Measurements from ENCODE around the gene ADGRG7.
"Not testable (repeated sequence)": the region's sequence is repeated elsewhere in the genome, so short reads cannot be mapped to it uniquely, and the experiment has no call there.

The ADGRG7 gene, protein sequence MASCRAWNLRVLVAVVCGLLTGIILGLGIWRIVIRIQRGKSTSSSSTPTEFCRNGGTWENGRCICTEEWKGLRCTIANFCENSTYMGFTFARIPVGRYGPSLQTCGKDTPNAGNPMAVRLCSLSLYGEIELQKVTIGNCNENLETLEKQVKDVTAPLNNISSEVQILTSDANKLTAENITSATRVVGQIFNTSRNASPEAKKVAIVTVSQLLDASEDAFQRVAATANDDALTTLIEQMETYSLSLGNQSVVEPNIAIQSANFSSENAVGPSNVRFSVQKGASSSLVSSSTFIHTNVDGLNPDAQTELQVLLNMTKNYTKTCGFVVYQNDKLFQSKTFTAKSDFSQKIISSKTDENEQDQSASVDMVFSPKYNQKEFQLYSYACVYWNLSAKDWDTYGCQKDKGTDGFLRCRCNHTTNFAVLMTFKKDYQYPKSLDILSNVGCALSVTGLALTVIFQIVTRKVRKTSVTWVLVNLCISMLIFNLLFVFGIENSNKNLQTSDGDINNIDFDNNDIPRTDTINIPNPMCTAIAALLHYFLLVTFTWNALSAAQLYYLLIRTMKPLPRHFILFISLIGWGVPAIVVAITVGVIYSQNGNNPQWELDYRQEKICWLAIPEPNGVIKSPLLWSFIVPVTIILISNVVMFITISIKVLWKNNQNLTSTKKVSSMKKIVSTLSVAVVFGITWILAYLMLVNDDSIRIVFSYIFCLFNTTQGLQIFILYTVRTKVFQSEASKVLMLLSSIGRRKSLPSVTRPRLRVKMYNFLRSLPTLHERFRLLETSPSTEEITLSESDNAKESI

GRCh38 chr3:100609305-100609704, at the start of gene ADGRG7:
ADGRG7 (plus strand) TSS chr3:100609601; CDS start chr3:100609857, 256 bp downstream.
- ATAC-seq (no peak), DNase-seq (no peak)

- no peak for DNase-seq
- ATAC-seq: no peak
Measured at GRCh38 chr3:100560426-100560825, 49.0 kb upstream of the ADGRG7 start.

- no peak for DNase-seq
- ATAC-seq: no peak
Measured at GRCh38 chr3:100561459-100562158, 47.8 kb upstream of the ADGRG7 start.

- ATAC-seq: no peak
- DNase-seq: no peak
Measured at GRCh38 chr3:100562224-100562857, 47.1 kb upstream of the ADGRG7 start.

GRCh38 chr3:100563228-100563627, 46.2 kb upstream of the ADGRG7 start:
- ATAC-seq: no peak
- DNase-seq: no peak

- no peak for DNase-seq
- ATAC-seq: no peak
Measured at GRCh38 chr3:100563652-100564211, 45.7 kb upstream of the ADGRG7 start.

GRCh38 chr3:100570811-100571210, 38.6 kb upstream of the ADGRG7 start:
- DNase-seq (no peak), ATAC-seq (no peak)

DNA sequence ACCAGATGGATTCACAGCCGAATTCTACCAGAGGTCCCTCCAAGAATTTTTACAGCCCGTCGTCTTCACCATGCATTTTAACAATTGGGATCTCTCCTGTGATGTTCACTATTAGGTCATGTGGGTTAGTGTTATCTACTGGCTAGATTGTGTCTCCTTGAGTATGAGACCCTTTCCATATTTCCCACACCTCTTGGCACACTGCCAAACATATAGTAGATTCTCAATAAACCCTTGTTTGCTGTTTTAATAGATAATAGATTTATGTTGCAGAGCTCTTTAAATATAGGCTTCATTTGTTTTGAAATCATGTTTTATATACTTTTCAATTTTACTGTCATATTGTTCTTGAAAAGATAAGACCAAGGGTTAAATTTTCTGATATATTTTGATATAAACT, 34.9 kb upstream of the ADGRG7 start:
- DNase-seq: no peak
- no peak for ATAC-seq

DNA sequence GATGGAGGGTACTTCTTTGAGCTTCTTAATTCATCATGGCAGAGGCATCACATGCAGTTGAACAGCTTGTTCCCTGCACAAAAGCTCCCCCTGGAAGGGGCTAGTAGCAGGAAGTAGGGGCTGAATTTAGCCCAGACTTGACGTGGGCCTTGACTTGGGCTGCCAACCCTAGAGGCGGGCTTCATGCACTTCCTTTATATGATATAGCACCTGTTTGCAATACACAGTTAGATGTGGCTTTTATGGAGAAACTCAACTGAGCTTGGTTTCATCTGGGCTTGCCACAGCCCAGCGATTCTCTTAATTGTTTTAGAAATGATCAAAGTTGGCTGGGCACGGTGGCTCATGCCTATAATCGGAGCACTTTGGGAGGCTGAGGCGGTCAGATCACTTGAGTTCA, 33.7 kb upstream of the ADGRG7 start:
- DNase-seq: no peak
- no peak for ATAC-seq

GRCh38 chr3:100577382-100578008, 31.9 kb upstream of the ADGRG7 start:
- no peak for DNase-seq
- no peak for ATAC-seq

DNA sequence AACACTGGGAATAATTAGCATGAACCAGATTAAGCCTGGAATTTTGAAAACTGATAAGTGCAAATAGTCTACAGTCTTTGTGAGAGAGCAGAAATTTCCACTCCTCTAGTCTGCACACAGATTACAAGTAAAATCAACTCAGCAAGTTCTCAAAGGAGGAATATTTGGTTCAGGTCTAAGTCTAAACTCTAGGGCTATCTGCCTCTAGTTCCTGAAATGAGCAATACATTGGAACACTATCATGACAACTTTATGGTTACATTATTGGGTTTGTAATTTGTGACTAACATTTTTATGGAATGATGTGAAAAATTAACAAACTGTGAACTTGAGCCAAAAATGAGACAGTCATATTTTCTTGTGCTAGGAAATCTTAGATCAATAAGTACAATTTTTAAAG, 30.8 kb upstream of the ADGRG7 start:
- no peak for DNase-seq
- no peak for ATAC-seq

GRCh38 chr3:100580147-100580546, 29.3 kb upstream of the ADGRG7 start:
- ATAC-seq: no peak
- no peak for DNase-seq

DNA sequence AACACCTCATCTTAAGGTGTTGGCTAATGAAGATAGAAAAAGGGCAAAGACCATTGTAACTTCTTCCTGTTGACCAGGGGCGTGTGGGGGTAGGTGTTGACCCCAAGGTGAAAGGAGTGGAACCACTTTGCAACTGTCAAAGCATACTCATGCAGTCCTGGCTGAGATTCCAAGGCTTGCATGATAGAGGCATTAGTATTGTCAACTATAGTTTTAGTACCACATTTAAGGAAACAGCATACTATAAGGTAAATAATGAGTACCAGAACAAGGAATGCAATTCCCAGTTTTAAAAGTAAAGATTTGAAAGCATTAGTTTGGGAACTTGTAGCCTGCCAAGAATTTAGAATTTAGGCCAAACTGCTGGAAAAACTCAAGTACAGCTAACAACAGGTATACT, 27.8 kb upstream of the ADGRG7 start:
- DNase-seq: no peak
- no peak for ATAC-seq

GRCh38 chr3:100582157-100582556, 27.2 kb upstream of the ADGRG7 start:
- ATAC-seq, DNase-seq: not testable (repeated sequence)

- DNase-seq: no peak
- ATAC-seq: no peak
Measured at GRCh38 chr3:100584101-100584660, 25.2 kb upstream of the ADGRG7 start.

DNA sequence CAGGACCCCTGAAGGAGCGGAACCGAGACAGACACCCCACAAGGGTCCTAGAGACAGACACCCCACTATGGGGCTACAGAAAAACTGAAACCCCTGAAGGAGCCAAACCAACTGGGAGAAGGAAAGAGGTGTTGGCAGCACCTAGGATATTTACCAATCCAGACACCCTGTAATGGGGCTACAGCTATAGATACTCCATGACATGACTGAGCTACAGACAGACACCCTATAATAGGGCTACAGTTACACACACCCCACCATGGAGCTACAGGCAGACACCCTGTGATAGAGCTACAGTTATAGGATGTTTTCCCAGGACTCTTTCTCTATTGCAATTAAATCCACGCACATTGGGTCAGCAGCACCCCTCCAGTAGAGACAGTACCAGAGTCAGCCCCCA, 22.6 kb upstream of the ADGRG7 start:
- no peak for DNase-seq
- ATAC-seq: no peak

DNA sequence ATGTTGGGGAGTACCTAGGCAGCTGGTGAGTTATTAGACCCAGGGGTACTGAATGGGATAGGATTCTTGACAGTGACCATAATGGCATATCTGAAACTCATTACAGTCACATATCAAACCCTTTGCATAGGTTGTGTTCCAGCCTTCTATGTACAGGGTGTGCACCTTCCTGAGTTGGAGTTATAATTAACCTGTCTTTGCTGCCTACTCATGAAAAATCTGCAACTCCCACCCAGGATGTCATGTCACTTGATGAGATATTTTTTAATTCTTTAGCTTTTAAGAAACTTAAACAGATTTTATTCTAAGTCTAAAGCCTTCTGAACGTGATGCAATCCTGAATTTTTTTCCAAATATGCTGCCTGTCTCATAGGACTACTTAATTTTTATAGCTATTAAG, 21.1 kb upstream of the ADGRG7 start:
- ATAC-seq (no peak), DNase-seq (no peak)

DNA sequence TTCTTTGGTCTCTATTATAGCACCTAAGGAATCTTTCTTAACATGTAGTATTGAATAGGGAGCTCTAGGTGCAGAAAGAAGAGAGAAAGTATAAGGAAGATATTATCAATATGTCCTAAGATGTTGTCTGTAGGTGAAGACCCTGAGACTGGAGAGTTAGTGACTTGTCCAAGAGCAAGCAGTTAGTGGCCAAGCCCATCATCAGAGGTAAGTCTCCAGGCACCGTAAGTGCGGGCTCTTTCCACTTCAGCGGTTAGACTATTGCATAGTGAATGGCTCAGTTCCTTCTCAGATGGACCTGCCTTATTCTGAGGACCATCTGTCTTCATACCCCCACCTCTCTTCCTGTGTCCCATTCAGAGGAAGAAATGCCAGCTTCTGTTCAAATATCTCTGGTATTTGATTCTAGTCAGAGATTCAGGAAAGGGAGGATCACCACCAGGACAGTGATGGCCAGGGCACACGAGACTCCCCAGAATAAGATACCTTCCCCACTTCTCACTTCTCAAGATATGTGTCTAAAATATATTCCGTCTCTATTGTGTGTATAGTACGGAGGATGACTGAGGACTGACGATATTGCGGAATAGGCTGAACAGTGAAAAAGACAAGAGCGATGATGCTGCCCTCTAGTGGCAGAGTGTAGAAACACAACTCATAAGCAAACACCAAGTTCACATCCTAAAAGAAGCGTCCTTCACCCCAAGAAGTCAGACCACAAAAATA, 19.1 kb upstream of the ADGRG7 start:
- DNase-seq (peak; percentile 56), ATAC-seq (no peak)

DNA sequence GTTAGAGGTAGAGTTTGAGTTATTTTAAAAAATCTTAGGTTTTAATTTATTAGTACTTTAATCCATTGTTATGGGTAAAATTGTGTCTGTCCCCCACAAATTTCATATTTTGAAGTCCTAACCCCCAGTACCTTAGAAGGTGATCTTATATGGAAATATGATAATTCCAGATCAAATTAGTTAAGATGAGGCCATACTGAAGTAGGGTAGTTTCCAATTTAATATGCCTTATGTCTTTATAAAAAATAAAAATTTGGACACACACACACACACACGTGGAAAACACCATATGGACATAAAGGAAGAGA, 18.6 kb upstream of the ADGRG7 start:
- DNase-seq (no peak), ATAC-seq (no peak)

GRCh38 chr3:100591411-100591810, 18.0 kb upstream of the ADGRG7 start:
- no peak for DNase-seq
- ATAC-seq: no peak
